Thyroid gland (tissue), 4 donors: ENCODE data around the gene PSMA6.

Source experiments
- CTCF ChIP-seq, 6 experiments: fragments of 200-600 bp in 3 of 6; fragments of 450-650 bp in 3 of 6; sonication (generic) in 3 of 6; IDR thresholded peaks; one replicate each; pipeline ENCODE4 v1.5.1; 2016 to 2019; ENCODE audit warnings: antibody characterized with exemption in 6 of 6, mild to moderate bottlenecking in 2 of 6, inconsistent platforms in 1 of 6, moderate library complexity in 1 of 6
- POLR2A ChIP-seq, 2 donors: fragments of 450-650 bp; IDR thresholded peaks; one replicate each; pipeline ENCODE4 v1.6.1; 2017; ENCODE audit warnings: antibody characterized with exemption in 2 of 2, mild to moderate bottlenecking in 2 of 2, moderate library complexity in 1 of 2

GRCh38 chr14:35352274-35353233, 60.4 kb downstream of the PSMA6 start:
- no peak for TF ChIP-seq CTCF (IDR thresholded peaks at IDR 0.05)
- no peak for TF ChIP-seq POLR2A (IDR thresholded peaks at IDR 0.05)
